Femur (tissue), 1 donor: ENCODE results near the gene TRPM6.
"Not testable (repeated sequence)": the region's sequence is repeated elsewhere in the genome, so short reads cannot be mapped to it uniquely, and the experiment has no call there.

Source experiments
- DNase-seq: peaks from one replicate; pipeline ENCODE4 v3.0.0-alpha.2; 2017

Gene TRPM6, protein sequence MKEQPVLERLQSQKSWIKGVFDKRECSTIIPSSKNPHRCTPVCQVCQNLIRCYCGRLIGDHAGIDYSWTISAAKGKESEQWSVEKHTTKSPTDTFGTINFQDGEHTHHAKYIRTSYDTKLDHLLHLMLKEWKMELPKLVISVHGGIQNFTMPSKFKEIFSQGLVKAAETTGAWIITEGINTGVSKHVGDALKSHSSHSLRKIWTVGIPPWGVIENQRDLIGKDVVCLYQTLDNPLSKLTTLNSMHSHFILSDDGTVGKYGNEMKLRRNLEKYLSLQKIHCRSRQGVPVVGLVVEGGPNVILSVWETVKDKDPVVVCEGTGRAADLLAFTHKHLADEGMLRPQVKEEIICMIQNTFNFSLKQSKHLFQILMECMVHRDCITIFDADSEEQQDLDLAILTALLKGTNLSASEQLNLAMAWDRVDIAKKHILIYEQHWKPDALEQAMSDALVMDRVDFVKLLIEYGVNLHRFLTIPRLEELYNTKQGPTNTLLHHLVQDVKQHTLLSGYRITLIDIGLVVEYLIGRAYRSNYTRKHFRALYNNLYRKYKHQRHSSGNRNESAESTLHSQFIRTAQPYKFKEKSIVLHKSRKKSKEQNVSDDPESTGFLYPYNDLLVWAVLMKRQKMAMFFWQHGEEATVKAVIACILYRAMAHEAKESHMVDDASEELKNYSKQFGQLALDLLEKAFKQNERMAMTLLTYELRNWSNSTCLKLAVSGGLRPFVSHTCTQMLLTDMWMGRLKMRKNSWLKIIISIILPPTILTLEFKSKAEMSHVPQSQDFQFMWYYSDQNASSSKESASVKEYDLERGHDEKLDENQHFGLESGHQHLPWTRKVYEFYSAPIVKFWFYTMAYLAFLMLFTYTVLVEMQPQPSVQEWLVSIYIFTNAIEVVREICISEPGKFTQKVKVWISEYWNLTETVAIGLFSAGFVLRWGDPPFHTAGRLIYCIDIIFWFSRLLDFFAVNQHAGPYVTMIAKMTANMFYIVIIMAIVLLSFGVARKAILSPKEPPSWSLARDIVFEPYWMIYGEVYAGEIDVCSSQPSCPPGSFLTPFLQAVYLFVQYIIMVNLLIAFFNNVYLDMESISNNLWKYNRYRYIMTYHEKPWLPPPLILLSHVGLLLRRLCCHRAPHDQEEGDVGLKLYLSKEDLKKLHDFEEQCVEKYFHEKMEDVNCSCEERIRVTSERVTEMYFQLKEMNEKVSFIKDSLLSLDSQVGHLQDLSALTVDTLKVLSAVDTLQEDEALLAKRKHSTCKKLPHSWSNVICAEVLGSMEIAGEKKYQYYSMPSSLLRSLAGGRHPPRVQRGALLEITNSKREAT (N-terminal part only)

DNA sequence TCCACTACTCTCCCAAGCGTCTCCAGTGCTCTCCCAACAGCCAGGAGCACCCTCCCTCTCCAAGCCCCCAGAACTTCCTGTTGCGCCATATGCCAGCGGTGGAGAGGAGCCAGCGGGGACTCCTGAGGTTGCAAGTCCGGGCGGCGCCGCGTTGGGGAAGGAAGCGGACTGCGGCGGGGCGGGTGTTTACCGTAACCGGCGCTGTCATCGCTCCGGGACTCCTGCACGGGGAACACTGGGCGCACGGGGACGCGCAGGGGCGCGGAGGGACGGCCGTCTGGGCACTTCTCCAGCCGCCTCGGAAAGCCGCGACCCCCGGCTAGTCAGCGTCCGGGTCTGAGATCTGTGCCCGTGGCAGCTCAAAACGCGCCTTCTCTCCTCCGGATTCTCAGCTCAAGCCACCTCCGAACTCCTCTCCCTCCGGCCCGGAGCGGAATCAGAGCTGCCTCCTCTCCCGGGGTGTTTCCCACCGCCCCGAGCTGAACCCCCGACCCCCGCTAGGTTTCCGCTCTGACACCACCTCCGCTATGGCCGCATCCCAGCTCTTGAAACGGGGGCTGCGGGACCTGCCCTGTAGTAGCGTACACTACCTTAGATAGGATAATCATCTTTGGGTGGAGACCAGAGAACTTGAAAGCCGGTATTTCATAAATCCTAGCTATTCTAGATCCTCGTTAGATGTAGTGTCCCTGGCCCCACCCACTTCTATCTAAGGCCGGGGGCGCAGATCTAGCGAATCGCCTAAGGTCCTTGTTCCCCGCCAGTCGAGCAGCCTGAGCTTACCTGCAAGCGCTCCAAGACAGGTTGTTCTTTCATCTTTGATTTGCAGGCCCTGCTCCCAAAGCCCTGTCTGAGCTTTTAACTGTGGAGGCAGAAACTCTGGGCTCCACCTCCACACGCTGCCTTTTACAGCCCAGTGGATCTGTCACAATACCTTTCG is at the start of gene TRPM6:
Gene TRPM6 (minus strand): TSS at position 881 of the 940 bp plus-strand sequence. CDS start 65 bp downstream, at position 816.
- peak; percentile 78 for DNase-seq

DNA sequence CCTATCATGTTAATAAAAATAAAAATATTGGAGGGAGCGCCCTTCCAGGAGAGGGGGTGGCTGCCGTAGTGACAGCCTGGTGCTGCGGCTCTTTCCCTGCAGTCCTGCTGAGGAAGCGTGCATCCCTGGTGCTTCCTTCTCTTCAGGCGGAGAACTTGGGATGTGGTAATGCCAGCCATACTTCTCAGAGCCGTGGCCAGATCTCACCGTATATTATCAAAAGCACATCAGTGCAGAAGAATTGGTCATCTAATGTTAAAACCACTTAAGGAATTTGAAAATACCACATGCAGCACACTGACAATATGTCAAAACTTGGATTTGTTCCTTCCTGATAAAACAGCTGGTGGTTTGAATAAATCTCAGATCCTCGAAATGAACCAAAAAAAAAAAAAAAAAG is 47.3 kb upstream of the TRPM6 start:
- no peak for DNase-seq

DNA sequence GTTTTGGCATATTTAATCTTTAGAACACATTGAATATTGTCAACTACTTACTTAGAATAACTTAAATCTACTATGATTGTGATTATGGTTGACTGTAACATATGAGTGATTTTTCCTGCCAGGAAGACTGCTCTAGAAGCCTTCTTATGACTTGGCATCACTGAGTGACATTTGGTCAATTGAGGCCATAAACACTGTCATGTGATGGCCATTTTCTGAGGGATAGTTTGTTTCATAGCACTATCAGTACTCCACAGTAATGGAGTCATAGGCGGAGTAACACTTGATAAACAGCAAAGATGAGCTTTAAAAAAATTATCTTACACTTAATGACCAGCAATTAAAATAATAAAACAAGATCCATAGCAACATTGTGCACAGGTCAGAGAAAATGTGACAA is 34.0 kb upstream of the TRPM6 start:
- no peak for DNase-seq

DNA sequence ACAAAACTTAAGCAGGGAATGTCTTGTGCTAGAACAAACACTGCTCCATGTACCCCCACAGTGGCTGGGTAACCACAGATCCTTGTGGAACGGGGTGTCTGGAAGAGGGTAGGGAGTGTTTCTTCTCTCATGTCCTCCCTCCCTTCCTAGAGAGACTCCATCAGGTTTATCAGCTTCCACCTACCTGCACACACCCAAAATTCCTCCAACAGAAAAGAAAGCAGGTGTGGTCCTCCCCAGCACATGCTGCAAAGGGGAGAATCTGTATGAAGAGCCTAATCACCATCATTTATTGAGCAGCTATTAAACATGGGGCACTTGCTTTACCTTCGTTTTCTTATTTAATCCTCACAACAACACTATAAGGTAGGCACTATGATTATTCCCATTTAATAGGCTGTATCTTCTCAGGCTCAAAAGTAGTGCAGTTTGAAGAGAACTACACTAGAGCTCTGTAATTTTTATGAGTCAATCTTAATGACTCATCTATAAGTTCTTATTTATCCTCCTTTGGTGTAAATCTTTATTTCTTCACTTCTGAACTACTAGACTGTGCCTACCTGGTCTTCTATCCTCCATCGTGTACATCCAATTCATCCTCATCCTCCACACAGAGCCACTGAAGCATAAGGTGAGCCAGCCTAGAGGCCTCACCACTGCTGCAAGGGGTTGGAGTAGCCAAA is 33.4 kb upstream of the TRPM6 start:
- no peak for DNase-seq

DNA sequence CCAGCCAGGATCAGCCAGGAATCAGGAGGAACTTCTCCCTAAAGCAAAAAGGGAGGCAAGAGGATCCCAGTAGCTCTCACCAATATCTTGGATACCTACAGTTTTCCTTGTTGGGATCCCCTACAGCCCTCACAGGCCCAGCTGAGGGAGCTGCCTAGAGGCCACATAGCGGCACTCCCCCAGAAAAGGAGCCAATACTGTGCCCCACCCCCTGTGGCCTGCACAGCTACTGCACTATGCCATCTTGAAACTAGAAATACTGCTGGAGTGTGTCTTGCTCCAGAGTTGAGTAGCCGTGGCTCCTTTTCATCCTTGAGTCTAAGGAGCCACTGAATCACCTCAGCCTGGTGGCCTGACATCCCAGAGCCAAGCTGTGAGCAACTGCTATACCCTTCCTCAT is 22.3 kb upstream of the TRPM6 start:
- DNase-seq: no peak

DNA sequence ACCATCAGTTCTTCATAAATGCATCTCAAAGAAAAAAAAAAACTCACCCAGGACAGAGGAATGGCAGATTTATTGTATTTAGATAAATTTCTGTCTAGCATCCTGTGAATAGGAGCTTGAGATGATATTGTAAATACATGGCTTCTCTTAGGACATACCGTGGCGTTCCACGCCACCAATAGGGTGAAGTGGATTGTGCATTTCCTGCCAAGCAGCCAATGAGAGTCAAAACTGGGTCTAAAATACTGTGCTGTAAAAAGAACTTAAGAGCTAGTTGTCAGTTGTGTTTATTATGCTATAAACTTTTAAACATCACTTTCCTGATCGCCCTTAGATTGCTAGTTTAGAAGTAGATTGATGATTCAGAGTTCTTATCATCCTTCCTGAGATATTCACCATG is 20.9 kb upstream of the TRPM6 start:
- no peak for DNase-seq

DNA sequence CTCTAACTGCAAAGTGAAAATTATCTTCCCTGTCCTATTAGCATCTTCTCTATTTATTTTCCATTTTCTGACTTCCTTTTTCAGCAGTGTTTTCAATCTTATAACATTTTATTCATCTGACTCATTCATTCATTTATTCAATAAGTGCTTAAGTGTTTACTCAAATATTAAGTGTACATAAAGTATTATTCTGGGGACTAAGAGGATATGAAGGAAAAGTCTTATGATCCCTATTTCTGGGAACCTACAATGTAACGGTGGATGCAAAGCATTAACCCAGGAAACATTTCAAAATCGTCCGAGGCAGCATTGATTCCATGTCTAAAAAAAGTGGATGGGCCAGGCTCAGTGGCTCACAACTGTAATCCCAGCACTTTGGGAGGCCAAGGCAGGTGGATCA is 19.4 kb upstream of the TRPM6 start:
- no peak for DNase-seq

DNA sequence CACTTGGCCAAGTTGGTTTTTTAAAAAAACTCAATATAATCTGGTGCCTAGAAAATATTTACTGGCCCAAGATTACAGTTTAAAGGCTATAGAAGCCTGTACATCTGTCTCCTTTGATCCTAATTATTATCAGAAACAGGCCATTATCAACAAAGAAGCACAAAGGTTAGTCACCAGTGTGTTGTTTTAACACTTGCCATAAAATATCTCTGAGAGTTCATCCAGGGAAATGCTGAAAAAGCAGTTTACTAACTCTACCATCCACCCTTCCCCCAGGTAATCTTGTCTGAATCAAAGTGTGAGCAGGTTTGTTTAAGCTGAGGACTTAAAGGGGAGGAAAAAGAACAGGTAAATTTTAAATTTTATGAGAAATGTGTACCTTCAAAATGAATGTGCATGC is 13.3 kb upstream of the TRPM6 start:
- no peak for DNase-seq

DNA sequence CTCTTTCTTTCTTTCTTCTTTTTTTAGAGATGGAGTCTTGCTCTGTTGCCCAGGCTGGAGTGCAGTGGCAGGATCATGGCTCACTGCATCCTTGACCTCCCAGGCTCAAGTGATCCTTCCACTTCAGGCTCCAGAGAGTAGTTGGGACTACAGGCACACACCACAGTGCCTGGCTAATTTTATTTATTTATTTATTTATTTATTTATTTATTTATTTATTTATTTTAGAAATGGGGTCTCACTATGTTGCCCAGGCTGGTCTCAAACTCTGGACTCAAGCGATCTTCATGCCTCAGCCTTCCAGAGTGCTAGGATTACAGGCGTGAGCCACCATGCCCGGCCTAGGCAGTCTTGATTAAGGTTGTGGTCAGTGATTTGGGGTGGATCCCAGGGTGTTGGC is 728 bp upstream of the TRPM6 start:
- DNase-seq: not testable (repeated sequence)

DNA sequence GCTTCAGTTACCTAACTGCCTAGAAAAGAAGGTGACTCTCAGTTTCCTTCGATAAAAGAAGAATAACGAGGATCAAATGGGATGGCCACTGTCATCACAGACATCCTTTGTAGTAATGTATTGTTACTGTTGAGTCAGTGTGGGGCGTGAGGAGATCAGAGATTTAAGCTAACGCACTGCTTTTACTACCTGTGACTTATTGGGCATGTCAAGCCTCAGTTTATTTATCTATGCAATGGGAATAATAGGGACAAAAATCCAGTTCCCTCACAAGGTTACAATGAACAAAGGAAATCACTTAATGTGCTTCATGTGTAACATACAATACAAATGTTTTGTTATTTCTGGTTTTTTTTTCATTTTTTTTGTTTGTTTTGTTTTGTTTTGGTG is 255 bp upstream of the TRPM6 start:
- DNase-seq: no peak

DNA sequence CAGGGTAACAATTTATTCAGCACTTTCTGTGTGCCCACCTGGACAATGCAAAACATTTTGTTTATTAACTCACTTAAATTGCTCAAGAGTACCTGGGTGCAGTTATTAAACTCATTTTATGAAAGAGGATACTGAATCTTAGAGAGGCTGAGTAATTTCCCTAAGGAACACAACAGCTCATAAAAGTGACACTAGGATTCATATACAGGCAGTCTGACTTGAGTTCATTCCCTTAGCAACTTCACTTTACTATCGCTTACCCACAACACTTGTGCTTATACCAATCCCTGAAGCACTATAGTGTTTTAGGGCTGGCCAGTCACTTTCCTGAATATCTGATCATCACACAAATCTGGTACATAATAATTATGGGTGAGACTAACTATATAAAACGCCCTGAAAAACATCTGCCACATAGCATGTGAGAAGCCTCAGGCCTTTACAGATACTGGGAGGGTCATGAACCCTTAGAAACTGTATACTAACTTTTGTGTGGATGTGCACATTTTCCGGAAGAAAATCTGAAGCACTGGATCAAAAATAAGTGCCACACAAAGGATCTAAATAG is 11.3 kb downstream of the TRPM6 start:
- no peak for DNase-seq

DNA sequence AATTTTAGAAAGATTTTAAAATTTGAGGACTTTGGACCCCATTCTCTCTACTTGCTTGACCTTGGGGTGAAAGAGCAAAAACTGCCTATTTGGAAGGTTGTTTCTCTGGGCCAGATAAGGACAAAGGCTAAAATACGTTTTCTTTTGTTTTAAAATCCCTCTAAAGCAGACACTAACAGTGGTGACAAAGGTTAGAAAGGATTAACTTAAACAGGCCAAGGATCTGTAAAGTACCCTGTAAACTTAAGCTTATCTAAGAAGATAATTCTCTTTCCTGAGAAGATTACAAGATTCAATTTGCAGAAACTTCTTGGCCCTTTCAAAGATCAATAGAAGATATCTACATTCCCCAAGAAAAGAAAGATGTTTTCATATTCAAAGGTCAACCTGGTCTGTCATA is 12.1 kb downstream of the TRPM6 start:
- DNase-seq: no peak

DNA sequence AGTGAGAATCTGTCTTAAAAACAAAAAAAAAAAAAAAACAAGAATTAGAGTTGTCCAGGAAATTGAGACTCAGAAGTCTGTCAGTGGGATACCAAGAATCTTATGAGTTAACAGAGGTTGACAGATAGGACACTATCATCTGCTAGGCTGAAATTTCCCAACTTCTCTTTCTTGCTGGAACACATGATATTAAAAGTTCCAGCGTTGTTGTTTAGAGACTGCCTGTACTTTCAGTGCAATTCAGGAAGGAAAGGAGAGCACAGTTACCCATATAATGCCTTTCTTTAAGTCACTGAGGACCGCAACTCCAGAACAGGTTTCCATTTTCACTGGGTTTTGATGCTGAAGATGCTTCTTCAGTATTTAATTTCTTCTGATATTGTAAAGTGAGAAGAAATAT is 13.5 kb downstream of the TRPM6 start:
- DNase-seq: no peak

DNA sequence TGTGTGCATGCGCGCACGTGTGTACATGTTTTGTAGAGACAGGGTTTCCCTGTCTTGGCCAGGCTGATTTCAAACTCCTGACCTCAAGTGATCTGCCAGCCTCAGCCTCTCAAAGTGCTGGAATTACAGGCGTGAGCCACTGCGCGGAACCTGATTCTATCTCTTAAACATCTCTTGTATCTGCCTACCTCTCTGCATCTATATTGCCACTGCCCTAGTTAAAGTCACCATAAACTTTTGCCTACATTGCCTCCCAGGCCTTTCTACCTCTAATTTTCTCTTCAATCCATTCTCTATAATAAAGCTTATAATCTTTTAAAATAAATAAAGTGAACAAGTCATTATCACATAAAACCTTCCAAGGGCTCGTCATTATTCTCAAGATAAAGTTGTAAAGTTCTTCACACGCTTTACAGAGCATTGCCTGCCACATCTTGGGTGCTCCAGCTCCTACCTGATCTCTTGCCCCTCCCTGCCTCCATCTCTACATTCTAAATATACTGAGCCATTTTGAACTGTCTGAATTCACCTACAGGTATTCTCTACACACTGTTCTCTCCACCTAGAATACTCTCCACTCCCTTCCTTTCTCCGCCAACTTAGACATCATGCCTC is 15.0 kb downstream of the TRPM6 start:
- DNase-seq: no peak

DNA sequence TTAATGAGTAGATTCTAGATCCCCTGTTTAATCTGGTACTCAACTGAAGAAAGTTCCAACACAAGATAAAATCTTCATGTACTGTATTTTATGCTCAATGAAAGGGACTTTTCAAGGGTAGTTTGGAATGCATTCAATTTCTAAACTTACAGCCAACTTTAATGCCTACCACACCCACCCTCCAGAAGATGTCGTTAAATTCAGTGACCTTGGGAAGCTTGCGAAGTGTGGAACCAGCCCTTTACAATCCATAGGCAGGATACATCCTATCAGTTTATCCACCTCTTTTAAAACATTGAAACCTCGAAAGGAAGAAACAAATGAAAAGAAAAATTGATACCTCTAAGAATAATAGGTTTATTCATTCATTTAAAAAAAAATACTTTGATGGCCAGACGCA is 20.2 kb downstream of the TRPM6 start:
- DNase-seq: no peak

DNA sequence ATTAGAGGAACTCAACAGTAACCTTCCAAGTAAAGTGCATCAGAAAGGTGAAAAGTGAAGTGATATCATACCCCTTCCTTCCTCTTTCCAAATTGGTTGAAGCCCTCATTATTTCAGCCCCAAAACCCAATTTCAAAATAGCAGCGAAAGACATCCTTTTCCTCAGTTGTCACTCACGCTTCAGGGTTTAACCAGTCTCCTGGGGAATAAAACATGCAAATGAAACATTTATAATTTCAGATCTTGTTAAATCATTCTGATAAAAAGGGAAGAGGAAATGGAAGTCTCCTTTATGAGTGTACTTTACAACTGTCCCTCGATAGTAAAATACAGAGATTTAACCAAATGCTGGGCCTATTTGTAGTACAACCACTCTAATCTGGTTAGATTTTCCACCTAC is 22.5 kb downstream of the TRPM6 start:
- no peak for DNase-seq

DNA sequence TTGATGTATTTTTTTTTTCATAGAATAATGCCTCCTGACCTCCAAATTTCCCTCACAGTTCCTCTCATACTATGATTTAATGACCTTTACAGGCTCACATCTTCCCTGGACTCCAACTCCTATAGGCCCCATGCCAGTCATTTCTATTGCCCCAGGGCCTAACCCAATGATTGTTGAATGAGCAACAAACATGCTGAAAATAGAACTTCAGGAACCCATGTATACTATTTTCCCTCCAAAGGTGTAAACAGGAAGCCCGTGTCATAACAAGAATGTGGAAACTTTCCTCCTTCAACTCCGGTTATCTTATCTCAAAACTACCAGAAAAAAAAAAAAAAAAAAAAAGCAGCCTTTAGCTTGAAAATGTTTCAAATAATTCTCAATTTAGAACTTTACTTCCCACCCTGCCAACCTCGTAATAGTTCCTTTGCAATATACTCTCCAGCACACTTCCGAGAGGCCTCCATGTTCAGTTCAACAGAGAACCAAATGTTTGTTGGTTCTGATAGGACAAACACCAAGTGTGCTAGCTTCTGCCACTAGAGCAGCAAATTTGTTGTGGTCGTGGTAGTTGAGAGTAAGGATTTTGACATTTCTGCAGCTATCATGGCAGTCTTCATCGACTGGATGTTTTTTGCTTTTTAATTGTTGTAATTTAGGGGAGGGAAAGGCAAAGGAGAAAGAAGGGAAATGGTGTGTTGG is 25.8 kb downstream of the TRPM6 start:
- DNase-seq: no peak

DNA sequence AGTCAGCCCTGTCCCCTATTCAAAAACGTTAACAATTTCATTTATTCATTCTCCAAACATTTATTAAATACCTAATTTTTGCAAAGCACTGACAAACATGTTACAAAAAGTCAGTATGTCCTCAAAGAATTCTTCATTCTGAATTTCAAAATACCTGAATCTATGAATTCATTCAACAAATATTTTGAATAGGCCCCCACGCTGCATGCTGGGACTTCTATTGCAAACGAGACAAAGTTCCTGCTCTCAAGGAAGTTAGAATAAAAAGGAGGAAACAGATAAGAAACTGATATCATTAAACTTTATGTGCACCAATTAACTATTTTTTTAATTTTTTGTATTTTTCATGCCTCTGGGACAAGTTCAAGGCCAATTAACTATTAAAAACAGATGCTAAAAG is 26.6 kb downstream of the TRPM6 start:
- DNase-seq: no peak

DNA sequence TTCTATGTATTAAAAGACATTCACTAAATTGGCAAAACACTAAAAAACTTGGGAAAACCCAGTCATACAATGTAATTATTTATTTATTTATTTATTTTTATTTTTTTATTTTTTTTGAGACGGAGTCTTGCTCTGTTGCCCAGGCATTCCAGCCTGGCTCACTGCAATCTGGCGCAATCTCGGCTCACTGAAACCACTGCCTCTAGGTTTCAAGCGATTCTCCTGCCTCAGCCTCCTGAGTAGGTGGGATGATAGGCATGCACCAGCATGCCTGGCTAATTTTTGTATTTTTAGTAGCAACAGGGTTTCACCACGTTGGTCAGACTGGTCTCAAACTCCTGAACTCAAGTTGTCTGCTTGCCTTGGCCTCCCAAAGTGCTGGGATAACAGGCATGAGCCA is 27.5 kb downstream of the TRPM6 start:
- not testable (repeated sequence) for DNase-seq

DNA sequence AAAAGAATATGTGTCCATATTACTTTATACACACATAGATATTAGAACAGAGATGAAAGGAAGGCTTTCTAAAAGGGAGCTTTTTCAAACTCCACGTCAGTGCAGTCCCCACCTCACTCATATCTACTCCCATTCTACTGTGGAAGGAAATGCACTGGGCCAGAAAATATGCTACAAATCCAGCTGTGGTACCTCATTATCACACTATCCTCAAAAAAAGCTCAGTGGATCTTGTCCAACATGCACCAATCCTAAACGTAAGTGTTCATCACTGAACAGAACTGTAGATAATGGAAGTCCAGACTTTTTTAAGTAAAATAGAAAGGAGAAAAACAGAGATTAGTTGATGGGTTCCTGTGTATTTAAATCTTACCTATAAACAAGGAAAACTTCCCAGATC is 27.9 kb downstream of the TRPM6 start:
- no peak for DNase-seq
